ENCODE results near the gene WHAMM.
"Not testable (repeated sequence)": the region's sequence is repeated elsewhere in the genome, so short reads cannot be mapped to it uniquely, and the experiment has no call there.

The WHAMM gene

GRCh38 chr15:82803793-82804574 lies 5.4 kb upstream of the WHAMM start:
- no peak for DNase-seq (ENCODE audit: low spot score)

GRCh38 chr15:82804575-82804949 lies 4.9 kb upstream of the WHAMM start:
- DNase-seq (ENCODE audit: low spot score): no peak

- peak; percentile 17 for DNase-seq (ENCODE audit: low spot score)
These were observed 3.4 kb upstream of the WHAMM start, which contains the start of gene FSD2 for GRCh38 chr15:82805994-82806406. Gene FSD2, minus strand, starts transcription at chr15:82806069. Its CDS starts 18,679 bp downstream, at chr15:82787390.

- no peak for DNase-seq (ENCODE audit: low spot score)
These were observed 1.4 kb upstream of the WHAMM start for GRCh38 chr15:82807920-82808633.

GRCh38 chr15:82808634-82809041 lies 790 bp upstream of the WHAMM start:
- DNase-seq (ENCODE audit: low spot score): no peak

- DNase-seq (ENCODE audit: low spot score): peak; percentile 20
These were observed 847 bp downstream of the WHAMM start for GRCh38 chr15:82810061-82810889.

GRCh38 chr15:82810890-82811426 lies 1.5 kb downstream of the WHAMM start:
- peak; percentile 2 for DNase-seq (ENCODE audit: low spot score)

- DNase-seq (ENCODE audit: low spot score): no peak
These were observed 3.6 kb downstream of the WHAMM start for GRCh38 chr15:82812994-82813393.

- no peak for DNase-seq (ENCODE audit: low spot score)
These were observed 10.7 kb downstream of the WHAMM start for GRCh38 chr15:82820128-82820527.

- not testable (repeated sequence) for DNase-seq (ENCODE audit: low spot score)
These were observed 12.0 kb downstream of the WHAMM start for GRCh38 chr15:82821396-82821795.

- DNase-seq (ENCODE audit: low spot score): not testable (repeated sequence)
These were observed 12.4 kb downstream of the WHAMM start for GRCh38 chr15:82821851-82822250.

GRCh38 chr15:82823049-82823448 lies 13.6 kb downstream of the WHAMM start:
- no peak for DNase-seq (ENCODE audit: low spot score)

GRCh38 chr15:82828075-82828474 lies 18.6 kb downstream of the WHAMM start:
- no peak for DNase-seq (ENCODE audit: low spot score)

GRCh38 chr15:82829234-82829633 lies 19.8 kb downstream of the WHAMM start:
- DNase-seq (ENCODE audit: low spot score): no peak

GRCh38 chr15:82830427-82831173 lies 21.2 kb downstream of the WHAMM start:
- DNase-seq (ENCODE audit: low spot score): no peak

GRCh38 chr15:82831894-82832600 lies 22.6 kb downstream of the WHAMM start:
- no peak for DNase-seq (ENCODE audit: low spot score)

- no peak for DNase-seq (ENCODE audit: low spot score)
These were observed 23.4 kb downstream of the WHAMM start for GRCh38 chr15:82832601-82833361.

- no peak for DNase-seq (ENCODE audit: low spot score)
These were observed 23.9 kb downstream of the WHAMM start for GRCh38 chr15:82833362-82833682.

GRCh38 chr15:82835391-82835917 lies 26.0 kb downstream of the WHAMM start:
- no peak for DNase-seq (ENCODE audit: low spot score)

All from globus pallidus (tissue), 1 donor.